Central memory CD4-positive, alpha-beta T cell (primary cell): ENCODE results near the gene APOC4.
"Not testable (repeated sequence)": the region's sequence is repeated elsewhere in the genome, so short reads cannot be mapped to it uniquely, and the experiment has no call there.

ENCODE experiments used
- DNase-seq: peaks from one replicate; pipeline ENCODE4 v3.0.0; 2022

The APOC4 gene

DNA sequence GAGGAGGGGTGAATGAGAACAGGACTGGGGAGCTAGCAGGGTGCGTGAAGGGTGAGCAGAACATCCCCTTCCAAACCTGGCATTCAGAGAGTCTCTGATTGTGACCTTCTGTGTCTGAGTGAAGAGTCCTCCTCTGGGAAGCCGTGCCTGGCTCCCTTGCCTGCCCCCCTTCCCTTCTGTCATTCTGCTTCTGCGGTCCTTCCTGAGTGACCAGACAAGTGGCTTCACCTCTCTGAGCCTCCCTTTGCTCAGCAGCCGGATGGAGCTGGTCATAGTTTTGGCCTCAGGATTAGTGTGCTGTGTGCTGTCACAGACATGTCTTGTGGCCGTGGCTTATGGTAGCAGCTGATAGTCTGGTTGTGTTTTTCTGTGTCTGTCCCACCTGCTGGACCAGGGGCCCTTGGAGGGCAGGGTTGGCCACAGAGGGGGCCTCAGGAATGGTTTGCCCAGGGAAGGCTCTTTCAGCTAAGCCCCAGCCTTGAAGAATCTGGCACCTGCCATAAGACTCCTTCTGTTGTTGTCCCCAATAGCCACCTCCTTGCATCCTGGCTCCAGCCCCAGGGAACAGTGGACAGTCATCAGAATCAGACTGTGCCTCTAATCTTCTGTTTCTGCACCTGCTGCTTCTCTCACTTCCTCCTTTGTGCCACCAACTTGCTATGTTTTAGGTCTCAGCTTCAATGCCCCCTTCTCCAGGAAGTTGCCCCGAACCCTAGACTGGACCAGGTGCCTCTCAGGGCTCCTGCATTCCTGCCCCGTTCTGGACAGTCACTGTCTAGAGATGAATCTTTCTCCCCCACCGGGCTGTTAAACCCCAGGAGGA lies 19.1 kb downstream of the APOC4 start:
- no peak for DNase-seq

DNA sequence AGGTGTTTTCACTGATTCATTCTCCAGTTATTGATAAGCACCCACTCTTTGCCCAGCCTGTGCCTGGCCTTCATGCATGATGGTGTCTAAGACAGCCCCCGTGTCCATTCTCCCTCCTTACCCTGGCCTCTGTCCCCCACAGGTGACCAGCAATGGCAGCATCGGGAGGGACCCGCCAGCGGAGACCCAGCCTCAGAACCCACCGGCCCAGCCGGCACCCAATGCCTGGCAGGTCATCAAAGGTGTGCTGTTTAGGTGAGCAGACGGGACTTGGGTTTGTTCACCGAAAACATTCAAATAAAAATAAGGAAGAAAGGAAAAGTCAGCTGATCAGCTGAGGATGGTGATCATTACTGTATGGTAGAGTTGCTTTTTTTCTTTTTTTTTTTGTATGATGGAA lies 19.8 kb downstream of the APOC4 start:
- no peak for DNase-seq

DNA sequence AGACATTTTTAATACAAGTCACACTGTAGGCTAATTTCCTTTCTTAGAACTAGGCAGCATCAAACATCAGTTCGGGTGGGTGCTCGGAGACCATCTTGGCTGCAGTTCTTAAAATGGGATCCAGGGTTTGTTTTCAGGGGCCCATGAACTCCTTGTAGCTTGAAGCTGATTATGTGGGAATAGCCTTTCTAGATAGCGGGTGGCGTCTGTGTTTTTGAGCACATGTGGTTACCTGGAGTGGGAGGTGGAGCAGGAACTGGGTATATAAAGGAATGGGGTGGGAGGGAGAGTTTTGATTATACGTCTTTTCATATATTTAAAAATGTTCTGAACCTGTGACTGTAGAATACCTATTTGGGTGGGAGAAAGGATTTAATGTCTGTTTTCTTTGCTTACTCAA lies 26.1 kb downstream of the APOC4 start:
- no peak for DNase-seq

DNA sequence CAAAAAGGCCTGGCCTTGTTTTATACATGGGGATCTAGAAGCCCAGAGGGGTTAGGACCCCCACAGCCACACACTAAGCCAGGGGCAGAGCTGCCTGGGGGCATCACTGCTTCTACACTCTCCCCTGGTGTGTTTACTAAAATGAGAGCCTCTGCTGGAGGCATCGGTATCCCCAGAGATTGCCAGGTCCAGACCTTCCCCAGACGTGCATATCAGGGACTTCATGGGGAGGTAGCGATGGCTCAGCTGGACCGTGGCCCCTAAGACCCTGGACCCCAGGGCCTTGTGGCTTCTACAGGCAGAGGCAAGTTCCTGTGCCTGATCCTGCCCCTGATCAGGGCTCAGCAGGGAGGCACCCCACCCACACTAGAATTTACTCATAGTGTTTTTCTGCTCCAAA lies 26.6 kb downstream of the APOC4 start:
- DNase-seq: no peak

- no peak for DNase-seq
These were observed 27.4 kb downstream of the APOC4 start for GRCh38 chr19:44969437-44969836.

DNA sequence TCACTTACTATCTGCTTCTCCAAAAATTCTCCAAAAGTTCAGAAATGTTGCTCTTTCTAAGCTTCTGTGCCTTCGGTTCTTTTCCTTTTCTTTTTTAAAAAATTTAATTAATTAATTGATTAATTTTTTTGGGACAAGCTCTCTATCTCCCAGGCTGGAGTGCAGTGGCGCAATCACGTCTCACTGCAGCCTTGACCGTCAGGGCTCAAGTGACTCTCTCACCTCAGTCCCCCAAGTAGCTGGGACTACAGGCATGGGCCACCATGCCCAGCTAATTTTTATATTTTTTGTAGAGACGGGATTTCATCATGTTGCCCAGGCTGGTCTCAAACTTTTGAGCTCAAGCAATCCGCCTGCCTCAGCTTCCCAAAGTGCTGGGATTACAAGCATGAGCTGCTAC lies 29.4 kb downstream of the APOC4 start:
- not testable (repeated sequence) for DNase-seq

DNA sequence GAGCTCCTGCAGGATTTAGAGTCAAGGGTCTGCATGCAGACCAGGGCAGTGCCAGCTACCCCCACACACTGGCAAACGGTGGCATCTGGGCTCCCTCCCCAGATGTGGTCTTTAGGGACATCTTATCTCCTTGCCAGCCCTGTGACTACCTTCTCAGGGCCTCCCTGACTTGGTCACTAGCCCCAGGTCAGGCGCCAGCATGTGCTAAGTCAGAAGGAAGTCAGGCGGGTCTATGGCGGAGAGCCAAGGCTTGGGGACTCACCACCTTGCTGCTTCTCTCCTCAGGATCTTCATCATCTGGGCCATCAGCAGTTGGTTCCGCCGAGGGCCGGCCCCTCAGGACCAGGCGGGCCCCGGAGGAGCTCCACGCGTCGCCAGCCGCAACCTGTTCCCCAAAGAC lies 30.8 kb downstream of the APOC4 start:
- no peak for DNase-seq

- no peak for DNase-seq
These were observed 32.1 kb downstream of the APOC4 start for GRCh38 chr19:44973982-44974735.

DNA sequence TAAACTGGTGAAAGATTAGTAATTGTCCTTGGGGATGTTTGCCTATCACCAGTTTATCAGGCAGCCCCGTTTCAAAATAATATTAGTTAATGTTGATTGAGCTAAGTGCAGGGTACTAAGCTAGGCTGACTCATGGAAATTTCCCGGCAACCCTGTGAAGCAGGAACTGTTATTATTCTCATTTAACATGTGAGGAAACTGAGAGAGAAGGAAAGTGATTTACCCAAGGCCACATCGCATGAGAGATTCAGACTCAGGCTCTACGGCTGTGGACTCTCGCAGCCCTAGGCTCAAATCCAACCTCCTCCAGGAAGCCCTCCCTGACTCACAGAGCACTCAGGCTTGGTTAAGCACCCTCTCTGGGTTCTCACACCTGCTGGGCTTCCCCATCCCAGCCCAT lies 32.8 kb downstream of the APOC4 start:
- no peak for DNase-seq

GRCh38 chr19:44975444-44975843 lies 33.4 kb downstream of the APOC4 start:
- no peak for DNase-seq

- no peak for DNase-seq
These were observed 42.0 kb downstream of the APOC4 start for GRCh38 chr19:44984005-44984404.

- DNase-seq: no peak
These were observed 43.4 kb downstream of the APOC4 start for GRCh38 chr19:44985445-44985844.

- DNase-seq: no peak
These were observed 44.4 kb downstream of the APOC4 start for GRCh38 chr19:44986389-44986788.

DNA sequence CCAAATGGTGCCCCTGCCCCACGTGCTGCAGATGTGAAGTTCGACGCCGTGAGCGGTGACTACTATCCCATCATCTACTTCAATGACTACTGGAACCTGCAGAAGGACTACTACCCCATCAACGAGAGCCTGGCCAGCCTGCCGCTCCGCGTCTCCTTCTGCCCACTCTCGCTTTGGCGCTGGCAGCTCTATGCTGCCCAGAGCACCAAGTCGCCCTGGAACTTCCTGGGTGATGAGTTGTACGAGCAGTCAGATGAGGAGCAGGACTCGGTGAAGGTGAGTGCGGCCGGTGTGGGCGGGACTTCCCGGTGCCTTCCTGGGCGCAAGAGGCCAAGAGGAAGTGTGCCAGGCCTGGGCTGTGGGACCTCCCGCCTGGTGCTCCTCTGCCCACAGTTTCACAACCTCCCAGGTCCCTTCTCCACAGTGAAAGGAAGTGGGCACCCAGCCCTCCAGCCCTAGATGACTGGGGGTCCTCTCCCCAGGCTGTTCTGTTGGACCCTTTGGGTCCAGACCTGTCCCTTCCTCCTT lies 45.2 kb downstream of the APOC4 start:
- no peak for DNase-seq

- no peak for DNase-seq
These were observed 46.2 kb downstream of the APOC4 start for GRCh38 chr19:44988273-44988672.

GRCh38 chr19:44988896-44989556 lies 47.0 kb downstream of the APOC4 start:
- peak; percentile 54 for DNase-seq

GRCh38 chr19:44990459-44990858 lies 48.4 kb downstream of the APOC4 start:
- DNase-seq: no peak

DNA sequence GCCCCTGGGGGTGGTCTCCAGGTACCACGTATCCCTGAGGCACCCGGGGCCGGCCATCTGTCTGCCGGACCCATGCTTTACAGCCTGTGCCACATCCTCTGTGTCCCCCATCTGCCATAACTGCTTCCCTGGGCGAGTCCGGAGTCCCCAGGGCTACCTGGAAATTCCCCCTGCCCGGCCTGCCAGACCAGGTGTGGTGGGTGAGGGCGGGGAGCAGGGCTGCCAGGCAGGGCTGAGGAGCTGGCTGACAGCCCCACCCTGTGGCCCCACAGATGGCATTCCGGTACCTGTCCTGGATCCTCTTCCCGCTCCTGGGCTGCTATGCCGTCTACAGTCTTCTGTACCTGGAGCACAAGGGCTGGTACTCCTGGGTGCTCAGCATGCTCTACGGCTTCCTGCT lies 48.9 kb downstream of the APOC4 start:
- DNase-seq: no peak

DNA sequence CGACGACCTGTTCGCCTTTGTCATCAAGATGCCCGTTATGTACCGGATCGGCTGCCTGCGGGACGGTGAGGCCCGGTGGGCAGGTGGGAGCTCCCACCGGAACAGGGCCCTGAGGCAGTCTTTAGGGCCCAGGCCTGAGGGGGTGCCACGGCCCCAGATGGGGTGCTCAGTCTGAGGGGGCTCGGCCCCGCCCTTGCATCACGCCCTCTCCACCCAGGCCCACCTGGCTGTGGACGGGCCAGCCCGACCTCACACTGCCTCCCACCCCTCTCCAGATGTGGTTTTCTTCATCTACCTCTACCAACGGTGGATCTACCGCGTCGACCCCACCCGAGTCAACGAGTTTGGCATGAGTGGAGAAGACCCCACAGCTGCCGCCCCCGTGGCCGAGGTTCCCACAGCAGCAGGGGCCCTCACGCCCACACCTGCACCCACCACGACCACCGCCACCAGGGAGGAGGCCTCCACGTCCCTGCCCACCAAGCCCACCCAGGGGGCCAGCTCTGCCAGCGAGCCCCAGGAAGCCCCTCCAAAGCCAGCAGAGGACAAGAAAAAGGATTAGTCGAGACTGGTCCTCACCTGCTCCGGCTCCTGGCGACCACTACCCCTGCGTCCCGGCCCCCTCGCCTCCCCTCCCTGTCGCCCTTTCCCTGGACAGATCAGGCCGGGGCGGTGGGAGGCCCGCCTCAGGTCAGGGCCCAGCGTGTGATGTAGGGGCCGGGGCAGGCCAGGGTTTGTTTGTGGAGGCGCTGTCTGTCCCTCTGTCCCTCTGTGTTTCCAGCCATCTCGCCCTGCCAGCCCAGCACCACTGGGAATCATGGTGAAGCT lies 50.5 kb downstream of the APOC4 start:
- DNase-seq: no peak

GRCh38 chr19:44993526-44993925 lies 51.5 kb downstream of the APOC4 start:
- DNase-seq: no peak

- DNase-seq: no peak
These were observed 52.0 kb downstream of the APOC4 start for GRCh38 chr19:44993926-44994537.
